ENCODE data around the gene ABLIM3. TPM values are rescaled to one million over a fixed set of nuclear protein-coding genes. Genes with fewer than 3 reads are reported as not detected.
"Not testable (repeated sequence)": the region's sequence is repeated elsewhere in the genome, so short reads cannot be mapped to it uniquely, and the experiment has no call there.

Gene ABLIM3
- total RNA-seq, 4 donors from 2014 or later: 2.6 to 49.5 (median 6.9) TPM

DNA sequence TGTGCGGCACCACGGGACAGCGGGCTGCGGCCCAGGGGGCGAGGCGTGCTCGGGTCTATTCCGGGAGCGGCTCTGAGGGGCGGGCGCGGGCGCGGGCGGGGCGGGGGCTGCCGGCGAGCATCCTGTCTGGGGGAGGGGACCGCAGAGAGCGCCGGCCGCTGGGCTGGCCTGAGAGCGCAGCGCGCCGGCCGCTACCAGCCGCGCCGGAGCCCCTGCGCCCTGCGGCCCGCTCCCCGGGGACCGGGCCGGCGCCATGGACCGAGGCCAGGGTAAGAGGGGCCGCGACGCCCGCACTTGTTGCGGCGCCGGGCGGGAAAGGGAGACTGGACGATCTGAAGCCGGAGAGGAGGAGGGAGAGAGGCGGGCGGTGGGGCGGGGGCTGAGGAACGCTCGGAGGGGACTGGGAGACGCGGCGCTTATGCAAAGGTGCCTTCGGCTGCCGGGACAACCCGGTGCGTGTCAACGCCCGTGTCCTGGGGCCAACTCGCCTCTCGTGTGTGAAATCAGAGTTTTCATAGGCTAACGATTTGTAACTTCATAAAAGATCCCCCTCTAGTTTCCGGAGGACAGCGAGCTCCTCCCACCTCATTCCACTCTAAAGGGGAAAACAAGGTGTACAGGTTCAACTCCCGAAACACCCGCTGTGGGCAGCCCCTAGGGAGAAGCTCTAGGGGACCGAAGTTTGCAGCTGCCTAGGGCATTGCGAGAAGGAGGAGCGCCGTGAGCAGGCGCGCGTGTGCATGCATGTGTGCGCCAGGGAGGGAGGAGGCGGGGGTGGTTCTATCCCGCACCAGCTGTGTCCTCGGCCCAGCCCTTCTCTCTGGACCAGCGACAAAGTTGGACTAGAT lies 130.6 kb downstream of the ABLIM3 start, which contains the start of gene AFAP1L1:
AFAP1L1 (plus strand) TSS at position 144 of the 848 bp plus-strand sequence; CDS start at position 254, 110 bp downstream.
- peaks cover 0 to 4% of the 10 kb centered on the region in 2 donors for H3K4me1 ChIP-seq
- peak within 1 kb of the TSS; percentile 49 to 75 for H3K4me3 ChIP-seq
- intact Hi-C loops (cut with DNase I; ENCODE audit: low total_unique reads): no loop called here
- H3K27ac ChIP-seq: peak within 1 kb of the TSS; percentile 76 to 79
- TF ChIP-seq POLR2A (IDR thresholded peaks at IDR 0.05) (peak; percentile 16 to 51), CTCF (IDR thresholded peaks at IDR 0.05) (no peak)
- H3K9me3 ChIP-seq: no peaks in the 10 kb centered on the region
- DNase-seq: peak; percentile 63 to 64
- H3K36me3 ChIP-seq: no peaks in the 10 kb centered on the region
- H3K27me3 ChIP-seq: no peaks in the 10 kb centered on the region

DNA sequence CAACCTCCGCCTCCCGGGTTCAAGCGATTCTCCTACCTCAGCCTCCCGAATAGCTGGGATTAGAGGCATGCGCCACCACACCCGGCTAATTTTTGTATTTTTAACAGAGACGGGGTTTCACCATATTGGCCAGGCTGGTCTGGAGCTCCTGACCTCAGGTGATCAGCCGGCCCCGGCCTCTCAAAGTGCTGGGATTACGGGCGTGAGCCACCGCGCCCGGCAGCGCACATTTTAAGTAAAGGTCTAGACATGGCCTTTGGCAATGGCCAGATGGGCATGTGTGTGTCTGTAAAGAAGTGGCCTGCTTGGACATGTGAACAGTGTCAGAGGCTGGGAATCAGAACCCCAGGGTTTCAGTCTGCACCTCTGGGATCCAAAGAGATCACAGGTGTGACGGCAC lies 131.5 kb downstream of the ABLIM3 start:
- H3K27ac ChIP-seq: peak overlapping the region; percentile 76 to 79

DNA sequence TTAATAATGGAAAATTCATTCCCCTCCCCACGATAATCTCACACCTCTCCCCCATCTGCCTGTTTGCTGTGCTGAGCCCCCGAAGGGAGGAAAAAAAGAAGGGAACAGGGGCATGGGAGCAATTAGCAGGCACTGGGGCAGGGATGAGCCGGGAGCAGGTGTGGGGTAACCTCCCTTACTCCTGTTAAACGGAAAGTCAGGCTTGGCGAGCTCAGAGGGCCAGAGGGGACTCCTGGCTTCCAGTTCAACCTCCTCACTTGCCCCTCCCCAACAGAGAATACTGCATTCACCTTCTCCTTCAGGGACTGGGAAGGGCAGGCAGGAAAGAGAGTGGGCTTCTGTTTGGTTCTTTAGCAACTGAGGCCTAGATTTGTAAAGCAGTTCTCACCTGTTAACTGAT lies 131.9 kb downstream of the ABLIM3 start:
- H3K36me3 ChIP-seq: no peaks in the 10 kb centered on the region
- no peaks in the 10 kb centered on the region for H3K9me3 ChIP-seq
- no peaks in the 10 kb centered on the region for H3K27me3 ChIP-seq
- no peak for DNase-seq
- TF ChIP-seq POLR2A (IDR thresholded peaks at IDR 0.05) (no peak), CTCF (IDR thresholded peaks at IDR 0.05) (no peak)
- H3K4me1 ChIP-seq: peaks cover 0 to 4% of the 10 kb centered on the region in 2 donors
- peak overlapping the region; percentile 26 to 76 for H3K27ac ChIP-seq
- H3K4me3 ChIP-seq: peak overlapping the region in 1 of 2 donors; percentile 49
- intact Hi-C loops (cut with DNase I; ENCODE audit: low total_unique reads): no loop called here

More for the DNA sequence above, 131.5 kb downstream of the ABLIM3 start:
- intact Hi-C loops (cut with DNase I; ENCODE audit: low total_unique reads); H3K9me3 ChIP-seq; DNase-seq; H3K4me1 ChIP-seq; H3K36me3 ChIP-seq; H3K27me3 ChIP-seq: not testable (repeated sequence)
- peak overlapping the region; percentile 49 to 75 for H3K4me3 ChIP-seq

GRCh38 chr5:149273950-149274349 lies 132.7 kb downstream of the ABLIM3 start:
- Histone ChIP-seq H3K27me3 (no peaks in the 10 kb centered on the region), H3K27ac (peak overlapping the region in 1 of 2 donors; percentile 76), H3K36me3 (no peaks in the 10 kb centered on the region), H3K9me3 (no peaks in the 10 kb centered on the region), H3K4me3 (no peak overlapping the region), H3K4me1 (peaks cover 0 to 4% of the 10 kb centered on the region in 2 donors)
- TF ChIP-seq POLR2A (IDR thresholded peaks at IDR 0.05) (no peak), CTCF (IDR thresholded peaks at IDR 0.05) (no peak)
- intact Hi-C loops (cut with DNase I; ENCODE audit: low total_unique reads): no loop called here
- DNase-seq: no peak

DNA sequence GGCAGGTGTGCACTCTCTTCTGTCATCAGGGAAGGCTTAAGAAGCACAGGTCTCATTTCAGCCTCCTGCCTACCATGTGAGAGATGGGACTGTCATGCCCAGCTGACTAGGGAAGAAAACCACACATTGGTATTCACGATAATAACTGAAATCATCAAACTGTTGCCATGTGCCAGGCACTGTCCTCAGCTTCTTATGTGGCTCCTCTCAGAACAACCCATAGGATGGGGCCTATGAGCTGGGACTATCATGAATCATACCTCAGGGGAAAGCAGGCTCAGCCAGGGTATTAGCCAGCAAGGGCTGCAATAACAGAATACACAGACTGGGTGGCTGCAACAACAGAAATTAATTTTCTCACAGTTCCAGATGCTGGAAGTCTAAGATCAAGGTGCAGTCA lies 133.6 kb downstream of the ABLIM3 start:
- peaks cover 0 to 4% of the 10 kb centered on the region in 2 donors for H3K4me1 ChIP-seq
- intact Hi-C loops (cut with DNase I; ENCODE audit: low total_unique reads): no loop called here

More for the DNA sequence above, 133.6 kb downstream of the ABLIM3 start:
- DNase-seq: no peak
- no peak for TF ChIP-seq POLR2A (IDR thresholded peaks at IDR 0.05)
- no peak for TF ChIP-seq CTCF (IDR thresholded peaks at IDR 0.05)
- Histone ChIP-seq H3K36me3 (no peaks in the 10 kb centered on the region), H3K4me3 (no peak overlapping the region), H3K9me3 (no peaks in the 10 kb centered on the region), H3K27me3 (no peaks in the 10 kb centered on the region), H3K27ac (no peak overlapping the region)
